Forelimb muscle (tissue), 1 donor: ENCODE results near the gene SDCCAG8. TPM values are rescaled to one million over a fixed set of nuclear protein-coding genes. Genes with fewer than 3 reads are reported as not detected.

Experiments used
- DNase-seq: peaks from one replicate; pipeline ENCODE4 v3.0.0-alpha.2; 2013; ENCODE audit warnings: low read depth
- polyA plus RNA-seq: library from polyadenylated mRNA; unstranded; fragments of 120-200 nt; gene quantifications from one replicate; pipeline ENCODE4 v1.2.1, GENCODE V29; 2013; ENCODE audit not compliant: insufficient read length

Gene SDCCAG8
- polyA plus RNA-seq, 1 donor: 22.9 TPM

GRCh38 chr1:243254233-243254926, 1.5 kb upstream of the SDCCAG8 start:
- no peak for DNase-seq

DNA sequence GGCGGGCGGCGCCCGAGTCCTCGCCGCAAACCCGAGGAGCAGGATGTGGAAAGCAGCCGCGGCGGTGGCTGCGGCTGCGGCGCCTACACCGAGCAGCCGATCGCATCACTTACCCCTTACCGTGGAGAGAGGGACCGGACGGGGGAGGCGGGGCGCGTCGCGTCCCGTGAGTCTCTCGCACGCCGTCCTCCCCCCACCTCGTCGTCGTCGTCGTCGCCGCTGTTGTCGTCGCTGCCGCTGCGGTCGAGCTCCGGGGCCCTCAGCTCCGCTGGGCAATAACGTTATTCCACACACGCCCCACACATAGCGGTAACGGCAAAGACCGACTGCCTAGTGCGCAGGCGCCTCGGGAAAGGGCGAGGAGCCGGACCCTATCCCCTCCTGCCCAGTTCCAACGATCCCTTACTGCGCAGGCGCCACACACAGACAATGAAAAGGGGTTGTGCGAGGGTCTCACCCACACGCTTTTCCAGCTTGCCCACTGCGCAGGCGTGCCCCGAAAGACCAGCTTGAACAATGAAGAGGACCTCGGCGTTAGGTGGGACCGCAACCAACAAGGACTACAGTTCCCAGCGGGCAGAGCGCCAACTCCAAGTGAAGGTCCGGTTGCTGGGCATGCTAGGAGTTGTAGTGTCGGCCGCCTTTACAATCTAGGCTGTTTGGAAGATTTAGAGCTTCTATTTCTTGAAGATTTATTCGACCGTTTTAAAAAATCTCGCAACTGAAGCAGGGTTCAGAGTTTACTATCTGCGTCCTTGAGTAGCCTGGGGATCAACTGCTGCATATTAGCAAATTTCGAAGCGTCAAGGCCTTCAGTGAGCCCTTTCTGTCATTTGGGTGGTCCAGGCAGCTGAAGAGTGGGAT, 682 bp upstream of the SDCCAG8 start, which contains the start of gene CEP170:
CEP170 (minus strand) TSS at position 355 of the 864 bp plus-strand sequence. CDS start 30,001 bp downstream, outside the sequence.
- peak; percentile 92 for DNase-seq

GRCh38 chr1:243256590-243256989, 749 bp downstream of the SDCCAG8 start:
- no peak for DNase-seq

- DNase-seq: no peak
These were observed 1.3 kb downstream of the SDCCAG8 start for GRCh38 chr1:243257189-243257588.

- DNase-seq: no peak
These were observed 2.9 kb downstream of the SDCCAG8 start for GRCh38 chr1:243258731-243259130.

DNA sequence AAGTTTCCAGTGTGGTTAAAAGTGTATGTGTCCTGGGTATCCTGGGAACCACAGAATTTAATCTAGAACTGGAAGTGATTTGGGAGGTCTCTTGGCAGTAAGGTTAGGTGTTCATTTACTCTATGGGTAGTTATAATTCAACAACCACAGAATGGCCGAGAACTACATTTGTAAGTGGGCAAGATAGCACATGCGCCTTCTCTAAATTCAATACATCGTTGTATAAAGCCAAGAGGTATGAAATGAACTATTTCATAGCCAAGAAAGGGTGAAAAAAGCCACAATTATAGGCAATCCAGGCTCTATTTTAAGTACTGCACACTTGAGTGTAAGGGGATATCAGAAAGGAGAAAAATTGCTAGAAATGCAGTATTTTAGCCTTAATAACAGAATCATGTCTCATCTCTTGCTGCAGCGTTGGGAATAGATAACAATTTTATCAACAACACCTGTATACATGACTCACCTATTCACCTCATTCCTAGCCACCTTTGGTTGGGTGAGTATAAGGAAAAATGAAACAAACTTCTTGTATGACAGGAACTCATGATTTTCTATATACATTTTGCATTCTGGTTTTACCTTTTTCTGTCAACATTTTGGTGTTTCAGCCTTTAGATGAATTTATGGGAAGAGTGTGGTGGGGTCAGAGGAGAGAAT, 4.5 kb downstream of the SDCCAG8 start:
- DNase-seq: no peak

- DNase-seq: no peak
These were observed 5.5 kb downstream of the SDCCAG8 start for GRCh38 chr1:243261390-243261789.

DNA sequence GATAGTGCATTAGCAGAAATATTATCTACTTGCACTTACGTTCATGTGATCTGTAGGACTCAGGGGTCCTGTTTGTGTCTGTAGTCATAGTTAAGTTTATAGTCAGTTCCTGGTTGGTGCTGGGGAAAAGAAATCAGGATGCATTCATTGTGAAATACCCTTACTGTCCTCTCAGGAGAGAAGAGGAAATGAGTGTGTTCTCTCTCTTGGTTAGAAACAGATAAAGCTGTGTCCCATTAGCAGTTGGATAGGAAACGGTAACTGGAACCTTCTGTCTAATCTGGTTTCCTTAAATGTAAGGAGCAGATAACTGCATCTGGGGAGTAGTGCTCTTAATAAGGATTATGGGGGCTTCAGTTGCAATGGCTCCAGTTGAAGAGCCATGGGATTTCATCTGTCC, 8.9 kb downstream of the SDCCAG8 start:
- DNase-seq: no peak

GRCh38 chr1:243266231-243266630, 10.4 kb downstream of the SDCCAG8 start:
- DNase-seq: no peak

- DNase-seq: no peak
These were observed 11.6 kb downstream of the SDCCAG8 start for GRCh38 chr1:243267471-243267880.

- no peak for DNase-seq
These were observed 12.2 kb downstream of the SDCCAG8 start for GRCh38 chr1:243267914-243268653.

GRCh38 chr1:243268751-243269460, 13.1 kb downstream of the SDCCAG8 start:
- DNase-seq: no peak

DNA sequence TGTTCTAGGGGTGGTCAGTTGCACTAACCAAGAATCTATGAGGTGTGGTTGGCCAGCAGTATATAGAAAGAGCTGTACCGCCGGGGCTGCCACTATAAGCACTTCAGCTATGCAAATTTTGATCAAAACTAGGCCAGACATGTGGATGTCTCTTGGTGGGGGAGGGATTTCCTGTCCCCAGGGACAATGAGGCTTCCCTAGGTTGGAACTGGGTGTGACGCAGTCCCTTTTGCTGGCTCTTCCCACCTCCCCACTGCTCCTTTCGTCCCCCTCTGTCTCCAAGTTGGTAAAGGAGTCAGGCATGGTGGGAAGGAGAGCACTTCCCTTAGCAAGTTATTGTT, 13.6 kb downstream of the SDCCAG8 start:
- DNase-seq: no peak

- DNase-seq: no peak
These were observed 14.4 kb downstream of the SDCCAG8 start for GRCh38 chr1:243270097-243270864.

GRCh38 chr1:243271996-243272395, 16.2 kb downstream of the SDCCAG8 start:
- no peak for DNase-seq

- no peak for DNase-seq
These were observed 16.6 kb downstream of the SDCCAG8 start for GRCh38 chr1:243272401-243272800.

GRCh38 chr1:243273506-243273905, 17.7 kb downstream of the SDCCAG8 start:
- no peak for DNase-seq

DNA sequence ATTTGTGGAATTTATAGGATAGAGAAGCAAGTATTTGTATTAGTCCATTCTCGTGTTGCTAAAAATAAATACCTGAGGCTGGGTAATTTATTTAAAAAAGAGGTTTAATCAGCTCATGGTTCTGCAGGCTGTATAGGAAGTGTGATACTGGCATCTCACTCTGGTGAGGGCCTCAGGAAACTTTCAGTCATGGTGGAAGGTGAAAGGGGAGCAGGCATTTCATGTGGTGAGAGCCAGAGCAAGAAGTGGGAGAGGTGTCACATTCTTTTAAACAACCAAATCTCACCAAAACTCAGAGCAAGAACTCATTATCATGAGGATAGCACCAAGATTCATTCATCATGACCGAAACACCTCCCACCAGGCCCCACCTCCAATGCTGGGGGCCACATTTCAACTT, 18.1 kb downstream of the SDCCAG8 start:
- DNase-seq: no peak

GRCh38 chr1:243275316-243275715, 19.5 kb downstream of the SDCCAG8 start:
- no peak for DNase-seq

GRCh38 chr1:243280571-243281129, 24.8 kb downstream of the SDCCAG8 start:
- no peak for DNase-seq
